NB4 (cell line): ENCODE results near the gene CFAP65.
A peak's percentile ranks its signal among the peaks of the same experiment; 100 is the strongest.

Experiments used
- DNase-seq: peaks from one replicate; pipeline ENCODE4 v3.0.0; 2010; ENCODE audit warnings: low read depth
- H3K4me3 ChIP-seq: one replicate; pipeline ENCODE4 v1.5.1; 2011; ENCODE audit warnings: mild to moderate bottlenecking, low read depth, low read length, moderate library complexity
- CTCF ChIP-seq: IDR thresholded peaks from one replicate; pipeline ENCODE4 v1.5.1; 2012; ENCODE audit warnings: low read depth, low read length
- MAX ChIP-seq: IDR thresholded peaks from 2 replicates; pipeline ENCODE4 v1.6.1; 2011; ENCODE audit warnings: low read depth, low read length
- MYC ChIP-seq: IDR thresholded peaks from 2 replicates; pipeline ENCODE4 v1.6.1; 2011; ENCODE audit warnings: low read depth, low read length
- POLR2A ChIP-seq: IDR thresholded peaks from 2 replicates; pipeline ENCODE4 v1.6.1; 2011; ENCODE audit warnings: mild to moderate bottlenecking; ENCODE audit not compliant: insufficient read length; ENCODE audit errors: extremely low read depth

The CFAP65 gene

GRCh38 chr2:219031005-219031738 lies 10.1 kb downstream of the CFAP65 start:
- TF ChIP-seq CTCF (no peak), MAX (no peak), POLR2A (no peak), MYC (no peak)
- no peak overlapping the region for H3K4me3 ChIP-seq
- DNase-seq = no peak

- no peak for TF ChIP-seq MYC
- no peak for TF ChIP-seq POLR2A
- TF ChIP-seq MAX = no peak
- TF ChIP-seq CTCF = no peak
- H3K4me3 ChIP-seq = no peak overlapping the region
- no peak for DNase-seq
Measured at GRCh38 chr2:219030177-219030940, 11.0 kb downstream of the CFAP65 start.

GRCh38 chr2:219029829-219030165 lies 11.5 kb downstream of the CFAP65 start:
- H3K4me3 ChIP-seq = no peak overlapping the region
- peak; percentile 81 for DNase-seq
- TF ChIP-seq MAX (no peak), MYC (no peak), CTCF (peak; percentile 94), POLR2A (no peak)

GRCh38 chr2:219028996-219029828 lies 12.1 kb downstream of the CFAP65 start:
- H3K4me3 ChIP-seq = no peak overlapping the region
- DNase-seq = no peak
- TF ChIP-seq MYC (no peak), POLR2A (no peak), CTCF (no peak), MAX (no peak)

GRCh38 chr2:219028141-219028540 lies 13.2 kb downstream of the CFAP65 start:
- DNase-seq = no peak
- TF ChIP-seq CTCF = no peak
- no peak for TF ChIP-seq MAX
- no peak for TF ChIP-seq MYC
- no peak for TF ChIP-seq POLR2A
- H3K4me3 ChIP-seq = no peak overlapping the region
